ENCODE data around the gene GORASP1. TPM values are rescaled to one million over a fixed set of nuclear protein-coding genes. Genes with fewer than 3 reads are reported as not detected.

Gene GORASP1
- polyA plus RNA-seq, 1 donor from 2014 or later: 55.6 TPM

DNA sequence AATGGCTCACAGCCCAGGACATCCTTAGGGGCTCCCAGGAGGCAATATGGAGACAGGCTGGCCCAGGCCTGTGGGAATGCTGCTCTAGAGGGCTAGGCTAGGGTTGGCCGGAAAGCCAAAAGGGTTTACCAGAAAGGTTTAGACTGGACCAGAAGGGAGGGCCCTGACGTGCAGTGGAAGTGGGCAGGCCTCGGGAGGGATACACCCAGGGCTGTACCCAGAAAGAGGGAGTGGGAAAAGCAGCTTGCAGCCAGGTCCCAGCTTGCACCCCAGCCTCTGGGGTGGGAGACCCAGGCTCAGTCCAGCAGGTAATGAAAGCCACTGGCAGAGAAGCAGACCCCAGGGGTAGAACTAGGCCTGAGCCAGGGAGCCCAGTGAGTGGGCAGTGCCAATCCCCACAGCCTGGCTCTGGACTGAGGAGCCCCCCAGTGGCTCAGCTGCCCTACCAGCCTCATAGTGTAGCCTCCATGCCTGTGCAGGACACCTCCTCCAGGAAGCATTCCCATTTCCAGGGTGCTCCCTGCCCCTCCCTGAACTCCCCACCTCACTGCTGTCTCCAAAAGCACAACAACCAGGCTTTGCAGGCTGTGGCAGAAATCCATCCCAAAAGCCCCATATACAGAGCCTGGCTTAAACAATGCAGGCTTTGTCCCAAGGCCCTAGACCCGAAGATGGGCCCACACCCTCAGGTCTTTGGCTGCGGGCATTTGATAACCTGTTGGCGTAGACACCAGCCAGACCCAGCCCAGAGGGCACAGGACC lies 3.5 kb downstream of the GORASP1 start:
- Histone ChIP-seq H3F3A (ENCODE audit: insufficient read depth, low read length, poor library complexity, severe bottlenecking) (peaks cover 4% of the 10 kb centered on the region), H3K9me3 (ENCODE audit: low read length) (no peaks in the 10 kb centered on the region), H3K4me2 (ENCODE audit: low read length) (no peak overlapping the region), H2AFZ (ENCODE audit: low read depth, low read length) (no peak overlapping the region), H4K20me1 (ENCODE audit: insufficient read depth) (no peaks in the 10 kb centered on the region), H3K36me3 (ENCODE audit: insufficient read depth, low read length) (no peaks in the 10 kb centered on the region), H3K9me2 (ENCODE audit: insufficient read depth, low read length) (no peaks in the 10 kb centered on the region), H3K79me2 (replicated peaks; ENCODE audit: insufficient read depth, low read length) (peaks cover 21% of the 10 kb centered on the region), H3K9ac (ENCODE audit: low read length) (no peak overlapping the region), H3K27me3 (ENCODE audit: insufficient read depth, low read depth, low read length) (no peaks in the 10 kb centered on the region), H3K27ac (ENCODE audit: low read length) (no peak overlapping the region), H3K4me3 (ENCODE audit: low read length) (no peak overlapping the region)
- TF ChIP-seq POLR2AphosphoS5 (IDR thresholded peaks at IDR 0.05) (no peak), EP300 (conservative IDR thresholded peaks at IDR 0.05; ENCODE audit: poor library complexity, severe bottlenecking) (no peak), MXI1 (conservative IDR thresholded peaks at IDR 0.05; ENCODE audit: poor library complexity, severe bottlenecking) (no peak), RAD21 (conservative IDR thresholded peaks at IDR 0.05) (no peak), EZH2 (IDR thresholded peaks at IDR 0.05; ENCODE audit: borderline replicate concordance, insufficient read depth, low read length, poor library complexity, severe bottlenecking) (no peak), SMC3 (conservative IDR thresholded peaks at IDR 0.05; ENCODE audit: poor library complexity) (no peak)
- TF ChIP-seq, protein P1, sequence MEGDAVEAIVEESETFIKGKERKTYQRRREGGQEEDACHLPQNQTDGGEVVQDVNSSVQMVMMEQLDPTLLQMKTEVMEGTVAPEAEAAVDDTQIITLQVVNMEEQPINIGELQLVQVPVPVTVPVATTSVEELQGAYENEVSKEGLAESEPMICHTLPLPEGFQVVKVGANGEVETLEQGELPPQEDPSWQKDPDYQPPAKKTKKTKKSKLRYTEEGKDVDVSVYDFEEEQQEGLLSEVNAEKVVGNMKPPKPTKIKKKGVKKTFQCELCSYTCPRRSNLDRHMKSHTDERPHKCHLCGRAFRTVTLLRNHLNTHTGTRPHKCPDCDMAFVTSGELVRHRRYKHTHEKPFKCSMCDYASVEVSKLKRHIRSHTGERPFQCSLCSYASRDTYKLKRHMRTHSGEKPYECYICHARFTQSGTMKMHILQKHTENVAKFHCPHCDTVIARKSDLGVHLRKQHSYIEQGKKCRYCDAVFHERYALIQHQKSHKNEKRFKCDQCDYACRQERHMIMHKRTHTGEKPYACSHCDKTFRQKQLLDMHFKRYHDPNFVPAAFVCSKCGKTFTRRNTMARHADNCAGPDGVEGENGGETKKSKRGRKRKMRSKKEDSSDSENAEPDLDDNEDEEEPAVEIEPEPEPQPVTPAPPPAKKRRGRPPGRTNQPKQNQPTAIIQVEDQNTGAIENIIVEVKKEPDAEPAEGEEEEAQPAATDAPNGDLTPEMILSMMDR (IDR thresholded peaks at IDR 0.05; ENCODE audit: poor library complexity, severe bottlenecking): no peak
- TF ChIP-seq, protein P2, sequence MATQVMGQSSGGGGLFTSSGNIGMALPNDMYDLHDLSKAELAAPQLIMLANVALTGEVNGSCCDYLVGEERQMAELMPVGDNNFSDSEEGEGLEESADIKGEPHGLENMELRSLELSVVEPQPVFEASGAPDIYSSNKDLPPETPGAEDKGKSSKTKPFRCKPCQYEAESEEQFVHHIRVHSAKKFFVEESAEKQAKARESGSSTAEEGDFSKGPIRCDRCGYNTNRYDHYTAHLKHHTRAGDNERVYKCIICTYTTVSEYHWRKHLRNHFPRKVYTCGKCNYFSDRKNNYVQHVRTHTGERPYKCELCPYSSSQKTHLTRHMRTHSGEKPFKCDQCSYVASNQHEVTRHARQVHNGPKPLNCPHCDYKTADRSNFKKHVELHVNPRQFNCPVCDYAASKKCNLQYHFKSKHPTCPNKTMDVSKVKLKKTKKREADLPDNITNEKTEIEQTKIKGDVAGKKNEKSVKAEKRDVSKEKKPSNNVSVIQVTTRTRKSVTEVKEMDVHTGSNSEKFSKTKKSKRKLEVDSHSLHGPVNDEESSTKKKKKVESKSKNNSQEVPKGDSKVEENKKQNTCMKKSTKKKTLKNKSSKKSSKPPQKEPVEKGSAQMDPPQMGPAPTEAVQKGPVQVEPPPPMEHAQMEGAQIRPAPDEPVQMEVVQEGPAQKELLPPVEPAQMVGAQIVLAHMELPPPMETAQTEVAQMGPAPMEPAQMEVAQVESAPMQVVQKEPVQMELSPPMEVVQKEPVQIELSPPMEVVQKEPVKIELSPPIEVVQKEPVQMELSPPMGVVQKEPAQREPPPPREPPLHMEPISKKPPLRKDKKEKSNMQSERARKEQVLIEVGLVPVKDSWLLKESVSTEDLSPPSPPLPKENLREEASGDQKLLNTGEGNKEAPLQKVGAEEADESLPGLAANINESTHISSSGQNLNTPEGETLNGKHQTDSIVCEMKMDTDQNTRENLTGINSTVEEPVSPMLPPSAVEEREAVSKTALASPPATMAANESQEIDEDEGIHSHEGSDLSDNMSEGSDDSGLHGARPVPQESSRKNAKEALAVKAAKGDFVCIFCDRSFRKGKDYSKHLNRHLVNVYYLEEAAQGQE (IDR thresholded peaks at IDR 0.05; ENCODE audit: borderline replicate concordance): no peak

DNA sequence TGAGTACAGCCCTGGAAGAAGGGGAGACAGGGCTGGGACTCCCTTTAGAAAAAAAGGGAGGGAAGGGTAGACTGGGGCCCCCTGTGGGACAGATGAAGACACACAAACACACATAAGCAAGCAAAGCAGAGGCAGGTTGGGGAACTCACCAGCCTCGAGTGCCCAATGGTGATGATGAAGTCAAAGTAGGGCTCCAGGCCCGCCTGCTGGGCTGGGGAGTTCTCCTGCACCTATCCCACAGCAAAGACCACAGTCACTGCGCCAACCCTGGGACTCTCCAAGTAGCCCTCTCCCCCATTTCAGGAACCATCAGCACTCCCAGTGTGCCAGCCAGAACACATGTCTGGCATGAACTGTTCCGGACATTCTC lies 4.1 kb downstream of the GORASP1 start:
- Histone ChIP-seq H3K27me3 (ENCODE audit: insufficient read depth, low read depth, low read length) (no peaks in the 10 kb centered on the region), H3K36me3 (ENCODE audit: insufficient read depth, low read length) (peaks cover 3% of the 10 kb centered on the region), H2AFZ (ENCODE audit: low read depth, low read length) (no peak overlapping the region), H3K79me2 (replicated peaks; ENCODE audit: insufficient read depth, low read length) (peaks cover 21% of the 10 kb centered on the region), H3K4me3 (ENCODE audit: low read length) (no peak overlapping the region), H3K9me3 (ENCODE audit: low read length) (no peaks in the 10 kb centered on the region), H4K20me1 (ENCODE audit: insufficient read depth) (no peaks in the 10 kb centered on the region), H3K9ac (ENCODE audit: low read length) (no peak overlapping the region), H3K27ac (ENCODE audit: low read length) (no peak overlapping the region), H3K4me2 (ENCODE audit: low read length) (no peak overlapping the region), H3F3A (ENCODE audit: insufficient read depth, low read length, poor library complexity, severe bottlenecking) (peaks cover 4% of the 10 kb centered on the region), H3K9me2 (ENCODE audit: insufficient read depth, low read length) (no peaks in the 10 kb centered on the region)
- TF ChIP-seq RAD21 (conservative IDR thresholded peaks at IDR 0.05) (no peak), EP300 (conservative IDR thresholded peaks at IDR 0.05; ENCODE audit: poor library complexity, severe bottlenecking) (no peak), POLR2AphosphoS5 (IDR thresholded peaks at IDR 0.05) (no peak), SMC3 (conservative IDR thresholded peaks at IDR 0.05; ENCODE audit: poor library complexity) (no peak), EZH2 (IDR thresholded peaks at IDR 0.05; ENCODE audit: borderline replicate concordance, insufficient read depth, low read length, poor library complexity, severe bottlenecking) (no peak), MXI1 (conservative IDR thresholded peaks at IDR 0.05; ENCODE audit: poor library complexity, severe bottlenecking) (no peak), TAF1 (IDR thresholded peaks at IDR 0.05; ENCODE audit: low read depth) (no peak)
- TF ChIP-seq, protein P1 (IDR thresholded peaks at IDR 0.05; ENCODE audit: poor library complexity, severe bottlenecking): no peak
- TF ChIP-seq, protein P2 (IDR thresholded peaks at IDR 0.05; ENCODE audit: borderline replicate concordance): no peak
